H9 (cell line): ENCODE results near the gene BANP. TPM values are rescaled to one million over a fixed set of nuclear protein-coding genes. Genes with fewer than 3 reads are reported as not detected.

Experiments used
- DNase-seq: peaks from one replicate; pipeline ENCODE4 v3.0.0-alpha.2; 2017
- H2AFZ ChIP-seq: one replicate; pipeline ENCODE4 v1.6.1; 2013; ENCODE audit warnings: mild to moderate bottlenecking, low read length, control low read depth, moderate library complexity
- H2AK5ac ChIP-seq: 2 replicates; pipeline ENCODE4 v1.6.1; 2013; ENCODE audit warnings: low read length, control low read depth, mixed read lengths; ENCODE audit not compliant: insufficient read length
- H2BK120ac ChIP-seq: one replicate; pipeline ENCODE4 v1.6.1; 2013; ENCODE audit warnings: low read depth, mild to moderate bottlenecking, low read length, control low read depth, inconsistent platforms; ENCODE audit not compliant: poor library complexity, severe bottlenecking
- H2BK12ac ChIP-seq: 2 replicates; pipeline ENCODE4 v1.6.1; 2013; ENCODE audit warnings: low read length, control low read depth, mixed read lengths, low read depth; ENCODE audit not compliant: insufficient read length
- H2BK15ac ChIP-seq: 2 replicates; pipeline ENCODE4 v1.6.1; 2013; ENCODE audit warnings: low read depth, low read length, control low read depth
- H2BK20ac ChIP-seq: one replicate; pipeline ENCODE4 v1.6.1; 2013; ENCODE audit warnings: low read depth, mild to moderate bottlenecking, low read length, control low read depth, inconsistent platforms; ENCODE audit not compliant: poor library complexity, severe bottlenecking
- H2BK5ac ChIP-seq: 2 replicates; pipeline ENCODE4 v1.6.1; 2013; ENCODE audit warnings: low read length, control low read depth, mixed read lengths; ENCODE audit not compliant: insufficient read length
- H3K14ac ChIP-seq: 2 replicates; pipeline ENCODE4 v1.6.1; 2013; ENCODE audit warnings: low read length, control low read depth; ENCODE audit not compliant: insufficient read depth
- H3K18ac ChIP-seq: 2 replicates; pipeline ENCODE4 v1.6.1; 2013; ENCODE audit warnings: low read depth, mild to moderate bottlenecking, mixed read lengths, low read length, control low read depth; ENCODE audit not compliant: insufficient read length
- H3K23ac ChIP-seq: 2 replicates; pipeline ENCODE4 v1.6.1; 2013; ENCODE audit warnings: low read length, control low read depth, mixed read lengths, low read depth; ENCODE audit not compliant: insufficient read length
- H3K23me2 ChIP-seq: 2 replicates; pipeline ENCODE4 v1.6.1; 2013; ENCODE audit warnings: low read depth, mild to moderate bottlenecking, mixed read lengths, low read length, control low read depth; ENCODE audit not compliant: insufficient read length, poor library complexity, severe bottlenecking
- H3K27ac ChIP-seq: 2 replicates; pipeline ENCODE4 v1.5.1; 2013; ENCODE audit warnings: low read length, control low read depth, mixed read lengths, low read depth; ENCODE audit not compliant: insufficient read length
- H3K27me3 ChIP-seq: 2 replicates; pipeline ENCODE4 v1.6.1; 2013; ENCODE audit warnings: low read length, control low read depth, inconsistent platforms; ENCODE audit not compliant: insufficient read depth
- H3K4ac ChIP-seq: 2 replicates; pipeline ENCODE4 v1.6.1; 2013; ENCODE audit warnings: low read depth, mild to moderate bottlenecking, control low read depth, inconsistent platforms, low read length, moderate library complexity
- H3K4me1 ChIP-seq: 2 replicates; pipeline ENCODE4 v1.6.1; 2013; ENCODE audit warnings: low read length, control low read depth, inconsistent platforms; ENCODE audit not compliant: insufficient read depth
- H3K4me2 ChIP-seq: 2 replicates; pipeline ENCODE4 v1.6.1; 2013; ENCODE audit warnings: low read length, control low read depth, mixed read lengths; ENCODE audit not compliant: insufficient read length, insufficient read depth
- H3K56ac ChIP-seq: 2 replicates; pipeline ENCODE4 v1.6.1; 2013; ENCODE audit warnings: low read depth, mild to moderate bottlenecking, mixed read lengths, low read length, control low read depth; ENCODE audit not compliant: insufficient read length
- H3K79me1 ChIP-seq: 2 replicates; pipeline ENCODE4 v1.6.1; 2013; ENCODE audit warnings: low read depth, mild to moderate bottlenecking, moderate library complexity, low read length, control low read depth, inconsistent platforms; ENCODE audit not compliant: insufficient read depth, poor library complexity, severe bottlenecking
- H3K79me2 ChIP-seq: 2 replicates; pipeline ENCODE4 v1.6.1; 2013; ENCODE audit warnings: low read length, control low read depth, inconsistent platforms; ENCODE audit not compliant: insufficient read depth
- H3K9ac ChIP-seq: 2 replicates; pipeline ENCODE4 v1.6.1; 2013; ENCODE audit warnings: low read length, control low read depth, mixed read lengths; ENCODE audit not compliant: insufficient read length; ENCODE audit errors: extremely low read depth
- H3K9me3 ChIP-seq: one replicate; pipeline ENCODE4 v1.6.1; 2013; ENCODE audit warnings: low read depth, low read length, inconsistent platforms; ENCODE audit not compliant: control insufficient read depth
- H3T11ph ChIP-seq: one replicate; pipeline ENCODE4 v1.6.1; 2013; ENCODE audit warnings: mild to moderate bottlenecking, low read length, control low read depth, inconsistent platforms
- H4K20me1 ChIP-seq: one replicate; pipeline ENCODE4 v1.6.1; 2013; ENCODE audit not compliant: control insufficient read depth, insufficient read length, insufficient read depth
- H4K5ac ChIP-seq: 2 replicates; pipeline ENCODE4 v1.6.1; 2013; ENCODE audit warnings: low read depth, mild to moderate bottlenecking, mixed read lengths, low read length, control low read depth; ENCODE audit not compliant: insufficient read length
- H4K8ac ChIP-seq: replicated peaks from 2 replicates; pipeline ENCODE4 v1.6.1; 2013; ENCODE audit warnings: low read length, control low read depth, mixed read lengths, low read depth; ENCODE audit not compliant: insufficient read length
- H4K91ac ChIP-seq: 2 replicates; pipeline ENCODE4 v1.6.1; 2013; ENCODE audit warnings: low read depth, mild to moderate bottlenecking, moderate library complexity, mixed read lengths, low read length, control low read depth; ENCODE audit not compliant: insufficient read length
- H3K27ac Mint-ChIP-seq, 3 experiments: 2 replicates in 2 of 3; 3 replicates in 1 of 3; pipeline ENCODE4 v1.8.0; 2020 to 2021; ENCODE audit warnings: mixed read lengths in 3 of 3, mild to moderate bottlenecking in 1 of 3, moderate library complexity in 1 of 3
- H3K27me3 Mint-ChIP-seq: 2 replicates; pipeline ENCODE4 v1.8.0; 2021; ENCODE audit warnings: low read depth, mild to moderate bottlenecking, moderate library complexity, mixed read lengths
- H3K36me3 Mint-ChIP-seq, 3 experiments: 2 replicates in 2 of 3; 3 replicates in 1 of 3; pipeline ENCODE4 v1.8.0; 2020 to 2021; ENCODE audit warnings: low read depth in 3 of 3, mixed read lengths in 3 of 3; ENCODE audit not compliant: insufficient read depth in 1 of 3
- H3K4me1 Mint-ChIP-seq, 2 experiments: 2 replicates each; pipeline ENCODE4 v1.8.0; 2020; ENCODE audit warnings: mixed read lengths in 2 of 2
- H3K4me3 Mint-ChIP-seq, 2 experiments: 2 replicates in 1 of 2; 3 replicates in 1 of 2; pipeline ENCODE4 v1.8.0; 2020 to 2021; ENCODE audit warnings: mild to moderate bottlenecking in 2 of 2, mixed read lengths in 2 of 2, moderate library complexity in 1 of 2
- H3K9me3 Mint-ChIP-seq, 2 experiments: 2 replicates in 1 of 2; 3 replicates in 1 of 2; pipeline ENCODE4 v1.8.0; 2020; ENCODE audit warnings: mild to moderate bottlenecking in 2 of 2, mixed read lengths in 2 of 2, moderate library complexity in 1 of 2
- WGBS: extraction: QIAGEN DNeasy Blood & Tissue Kit; methylation state at CpG from one replicate; pipeline ENCODE4 v1.1.7; 2013; ENCODE audit warnings: missing lambda C conversion rate, low lambda C conversion rate, mixed read lengths; ENCODE audit not compliant: insufficient read length; ENCODE audit errors: extremely low coverage; 5-methylcytosine and 5-hydroxymethylcytosine counted together
- total RNA-seq: library from RNA; stranded (reverse); gene quantifications from 2 replicates; pipeline ENCODE4 v1.2.1, GENCODE V29; 2021
- TF ChIP-seq, protein P1 (sequence below): fragments of 200-600 bp; sonication (generic); conservative IDR thresholded peaks from 3 replicates; pipeline ENCODE4 v1.8.0; 2021; ENCODE audit warnings: antibody characterized with exemption, mild to moderate bottlenecking

Gene BANP
- total RNA-seq, 1 experiment from 2014 or later: 24.9 TPM

DNA sequence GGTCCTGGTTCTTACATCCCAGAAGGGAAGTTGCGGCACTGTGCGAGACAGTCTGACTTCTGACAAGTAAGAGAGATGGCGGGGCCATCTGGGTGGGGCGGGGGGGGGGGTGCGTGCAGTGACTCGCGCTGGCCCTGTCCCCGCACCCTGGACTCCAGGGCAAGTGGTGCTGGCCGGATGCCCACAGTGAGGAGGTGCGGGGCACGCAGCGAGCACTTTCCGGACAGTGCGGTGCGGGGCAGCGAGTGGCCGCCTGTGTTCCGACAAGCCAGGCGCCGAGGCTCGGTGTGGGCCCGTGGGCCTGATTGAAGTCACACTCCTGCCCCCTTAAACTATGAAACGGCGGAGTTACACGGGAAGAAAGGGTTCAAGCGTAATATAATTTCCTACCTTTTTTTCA is 106.4 kb downstream of the BANP start:
- no peak overlapping the region for H3K14ac ChIP-seq
- no peak overlapping the region for H2AFZ ChIP-seq
- H3K4ac ChIP-seq: no peak overlapping the region
- H2BK15ac ChIP-seq: no peak overlapping the region
- no peaks in the 10 kb centered on the region; the same call in 1 of the 2 replicates for H3K79me2 ChIP-seq
- H4K20me1 ChIP-seq: no peaks in the 10 kb centered on the region
- no peak overlapping the region for H2BK20ac ChIP-seq
- H3K9ac ChIP-seq: no peak overlapping the region
- peaks cover 2 to 12% (median 8%) of the 10 kb centered on the region in 3 experiments; a peak in 6 of 7 replicates for H3K36me3 Mint-ChIP-seq
- H3K4me2 ChIP-seq: no peak overlapping the region
- no peak overlapping the region for H2BK120ac ChIP-seq
- no peaks in the 10 kb centered on the region for H3K79me1 ChIP-seq
- H3K9me3 Mint-ChIP-seq: no peaks in the 10 kb centered on the region
- no peak overlapping the region for H3K23ac ChIP-seq
- no peak for DNase-seq
- H3T11ph ChIP-seq: no peak overlapping the region
- peaks cover 7 to 8% of the 10 kb centered on the region in 2 experiments; a peak in 2 of 4 replicates for H3K4me1 Mint-ChIP-seq
- H3K27me3 ChIP-seq: no peaks in the 10 kb centered on the region
- no peak overlapping the region for H2BK5ac ChIP-seq
- TF ChIP-seq, protein P1, sequence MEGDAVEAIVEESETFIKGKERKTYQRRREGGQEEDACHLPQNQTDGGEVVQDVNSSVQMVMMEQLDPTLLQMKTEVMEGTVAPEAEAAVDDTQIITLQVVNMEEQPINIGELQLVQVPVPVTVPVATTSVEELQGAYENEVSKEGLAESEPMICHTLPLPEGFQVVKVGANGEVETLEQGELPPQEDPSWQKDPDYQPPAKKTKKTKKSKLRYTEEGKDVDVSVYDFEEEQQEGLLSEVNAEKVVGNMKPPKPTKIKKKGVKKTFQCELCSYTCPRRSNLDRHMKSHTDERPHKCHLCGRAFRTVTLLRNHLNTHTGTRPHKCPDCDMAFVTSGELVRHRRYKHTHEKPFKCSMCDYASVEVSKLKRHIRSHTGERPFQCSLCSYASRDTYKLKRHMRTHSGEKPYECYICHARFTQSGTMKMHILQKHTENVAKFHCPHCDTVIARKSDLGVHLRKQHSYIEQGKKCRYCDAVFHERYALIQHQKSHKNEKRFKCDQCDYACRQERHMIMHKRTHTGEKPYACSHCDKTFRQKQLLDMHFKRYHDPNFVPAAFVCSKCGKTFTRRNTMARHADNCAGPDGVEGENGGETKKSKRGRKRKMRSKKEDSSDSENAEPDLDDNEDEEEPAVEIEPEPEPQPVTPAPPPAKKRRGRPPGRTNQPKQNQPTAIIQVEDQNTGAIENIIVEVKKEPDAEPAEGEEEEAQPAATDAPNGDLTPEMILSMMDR: no peak
- no peak overlapping the region for H3K27ac ChIP-seq
- H3K56ac ChIP-seq: no peak overlapping the region
- no peak overlapping the region for H3K18ac ChIP-seq
- no peak overlapping the region for H2BK12ac ChIP-seq
- no peaks in the 10 kb centered on the region for H3K27me3 Mint-ChIP-seq
- H3K4me1 ChIP-seq: no peaks in the 10 kb centered on the region
- no peak overlapping the region for H2AK5ac ChIP-seq
- H3K4me3 Mint-ChIP-seq: no peak overlapping the region
- H3K27ac Mint-ChIP-seq: no peak overlapping the region; a peak in 1 of 7 replicates
- no peak overlapping the region for H4K8ac ChIP-seq
- H3K9me3 ChIP-seq: no peaks in the 10 kb centered on the region
- H3K23me2 ChIP-seq: no peaks in the 10 kb centered on the region
- no peak overlapping the region for H4K91ac ChIP-seq
- no CpG with 5 or more reads among the region's 26 CpGs for WGBS
- H4K5ac ChIP-seq: no peak overlapping the region
